Suprapubic skin (tissue), 4 donors: ENCODE measurements around the gene SPDYE3. TPM values are rescaled to one million over a fixed set of nuclear protein-coding genes. Genes with fewer than 3 reads are reported as not detected.
"Not testable (repeated sequence)": the region's sequence is repeated elsewhere in the genome, so short reads cannot be mapped to it uniquely, and the experiment has no call there.

Experiments
- DNase-seq, 2 donors: peaks; one replicate each; pipeline ENCODE4 v3.0.0-alpha.2; 2019; ENCODE audit warnings: low spot score in 2 of 2
- H3K27ac ChIP-seq: fragments of 200-600 bp; sonication (generic); one replicate; pipeline ENCODE4 v1.5.1; 2019
- H3K27me3 ChIP-seq: fragments of 200-600 bp; sonication (generic); one replicate; pipeline ENCODE4 v1.5.1; 2019
- H3K36me3 ChIP-seq: fragments of 200-600 bp; sonication (generic); one replicate; pipeline ENCODE4 v1.5.1; 2019
- H3K4me1 ChIP-seq: fragments of 200-600 bp; sonication (generic); one replicate; pipeline ENCODE4 v1.5.1; 2019
- H3K4me3 ChIP-seq: fragments of 200-600 bp; sonication (generic); one replicate; pipeline ENCODE4 v1.5.1; 2019; ENCODE audit warnings: mild to moderate bottlenecking
- H3K9me3 ChIP-seq: fragments of 200-600 bp; sonication (generic); one replicate; pipeline ENCODE4 v1.5.1; 2019
- EP300 ChIP-seq: sonication (generic); formaldehyde crosslinking; IDR thresholded peaks from one replicate; pipeline ENCODE4 v1.6.1; 2017; ENCODE audit warnings: antibody characterized with exemption
- POLR2A ChIP-seq, 2 donors: fragments of 450-650 bp; IDR thresholded peaks; one replicate each; pipeline ENCODE4 v1.6.1; 2017; ENCODE audit warnings: antibody characterized with exemption in 2 of 2, mild to moderate bottlenecking in 2 of 2, moderate library complexity in 2 of 2
- POLR2AphosphoS5 ChIP-seq, 3 donors: sonication (generic); formaldehyde crosslinking; IDR thresholded peaks; one replicate each; pipeline ENCODE4 v1.6.1; 2017; ENCODE audit warnings: antibody characterized with exemption in 3 of 3
- WGBS: methylation state at CpG from one replicate; pipeline ENCODE4 v1.1.5; 2018; 5-methylcytosine and 5-hydroxymethylcytosine counted together
- total RNA-seq, 4 donors: library from RNA; depleted of rRNA; stranded (reverse); fragments of >200 nt; gene quantifications; one replicate each; pipeline ENCODE4 v1.1.0, GENCODE V29; 2016
- TF ChIP-seq, protein P1 (sequence below), 2 donors: fragments of 200-600 bp in 1 of 2; fragments of 450-650 bp in 1 of 2; sonication (generic) in 1 of 2; IDR thresholded peaks; one replicate each; pipeline ENCODE4 v1.5.1; 2016 to 2019; ENCODE audit warnings: antibody characterized with exemption in 2 of 2, mild to moderate bottlenecking in 1 of 2, moderate library complexity in 1 of 2

The SPDYE3 gene
- total RNA-seq, 4 donors from 2014 or later, result not detected

DNA sequence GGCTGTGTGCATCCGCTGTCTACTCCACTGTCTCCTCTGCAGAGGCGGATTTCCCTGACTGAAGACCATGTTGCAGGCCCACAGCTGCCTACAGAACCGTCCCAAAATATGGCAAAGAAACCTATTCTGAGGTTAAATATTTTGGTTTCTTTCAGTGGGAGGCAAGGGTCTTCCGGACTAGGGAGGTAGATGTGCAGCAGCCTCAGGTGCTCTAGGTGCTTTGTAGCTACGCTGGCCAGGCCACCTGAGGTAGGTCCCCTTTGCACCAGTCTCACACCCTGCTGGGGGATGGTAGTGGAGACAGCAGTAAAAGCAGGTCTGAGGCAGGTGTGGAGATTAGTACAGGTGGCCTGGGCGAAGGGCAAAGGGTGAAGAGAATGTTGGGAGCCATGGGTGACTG lies 42.3 kb downstream of the SPDYE3 start:
- no peaks in the 10 kb centered on the region for H3K9me3 ChIP-seq
- H3K4me3 ChIP-seq, result no peak overlapping the region
- DNase-seq, result no peak
- peaks cover 2% of the 10 kb centered on the region for H3K4me1 ChIP-seq
- 89% methylated on average over 6 of the region's 6 CpGs for WGBS
- H3K27me3 ChIP-seq, result no peaks in the 10 kb centered on the region
- H3K27ac ChIP-seq, result no peak overlapping the region
- TF ChIP-seq POLR2AphosphoS5 (IDR thresholded peaks at IDR 0.05) (no peak), EP300 (no peak), POLR2A (IDR thresholded peaks at IDR 0.05) (no peak)
- TF ChIP-seq, protein P1, sequence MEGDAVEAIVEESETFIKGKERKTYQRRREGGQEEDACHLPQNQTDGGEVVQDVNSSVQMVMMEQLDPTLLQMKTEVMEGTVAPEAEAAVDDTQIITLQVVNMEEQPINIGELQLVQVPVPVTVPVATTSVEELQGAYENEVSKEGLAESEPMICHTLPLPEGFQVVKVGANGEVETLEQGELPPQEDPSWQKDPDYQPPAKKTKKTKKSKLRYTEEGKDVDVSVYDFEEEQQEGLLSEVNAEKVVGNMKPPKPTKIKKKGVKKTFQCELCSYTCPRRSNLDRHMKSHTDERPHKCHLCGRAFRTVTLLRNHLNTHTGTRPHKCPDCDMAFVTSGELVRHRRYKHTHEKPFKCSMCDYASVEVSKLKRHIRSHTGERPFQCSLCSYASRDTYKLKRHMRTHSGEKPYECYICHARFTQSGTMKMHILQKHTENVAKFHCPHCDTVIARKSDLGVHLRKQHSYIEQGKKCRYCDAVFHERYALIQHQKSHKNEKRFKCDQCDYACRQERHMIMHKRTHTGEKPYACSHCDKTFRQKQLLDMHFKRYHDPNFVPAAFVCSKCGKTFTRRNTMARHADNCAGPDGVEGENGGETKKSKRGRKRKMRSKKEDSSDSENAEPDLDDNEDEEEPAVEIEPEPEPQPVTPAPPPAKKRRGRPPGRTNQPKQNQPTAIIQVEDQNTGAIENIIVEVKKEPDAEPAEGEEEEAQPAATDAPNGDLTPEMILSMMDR (IDR thresholded peaks at IDR 0.05), result no peak
- peaks cover 82% of the 10 kb centered on the region for H3K36me3 ChIP-seq

GRCh38 chr7:100351657-100352058 lies 44.2 kb downstream of the SPDYE3 start:
- no peaks in the 10 kb centered on the region for H3K4me1 ChIP-seq
- H3K4me3 ChIP-seq, result no peak overlapping the region
- no peaks in the 10 kb centered on the region for H3K27me3 ChIP-seq
- no peaks in the 10 kb centered on the region for H3K9me3 ChIP-seq
- H3K36me3 ChIP-seq, result peaks cover 90% of the 10 kb centered on the region
- peak in 1 of 2 donors; percentile 55 for DNase-seq
- TF ChIP-seq EP300 (no peak), POLR2AphosphoS5 (IDR thresholded peaks at IDR 0.05) (no peak), POLR2A (IDR thresholded peaks at IDR 0.05) (no peak)
- no peak overlapping the region for H3K27ac ChIP-seq
- 78% methylated on average over 6 of the region's 6 CpGs for WGBS

GRCh38 chr7:100352230-100352781 lies 44.8 kb downstream of the SPDYE3 start:
- H3K4me3 ChIP-seq, H3K4me1 ChIP-seq, H3K27me3 ChIP-seq, H3K27ac ChIP-seq, H3K9me3 ChIP-seq: not testable (repeated sequence)
- 97% methylated on average over 6 of the region's 18 CpGs for WGBS
- H3K36me3 ChIP-seq, result peaks cover 90% of the 10 kb centered on the region
- peak in 1 of 2 donors; percentile 47 for DNase-seq

DNA sequence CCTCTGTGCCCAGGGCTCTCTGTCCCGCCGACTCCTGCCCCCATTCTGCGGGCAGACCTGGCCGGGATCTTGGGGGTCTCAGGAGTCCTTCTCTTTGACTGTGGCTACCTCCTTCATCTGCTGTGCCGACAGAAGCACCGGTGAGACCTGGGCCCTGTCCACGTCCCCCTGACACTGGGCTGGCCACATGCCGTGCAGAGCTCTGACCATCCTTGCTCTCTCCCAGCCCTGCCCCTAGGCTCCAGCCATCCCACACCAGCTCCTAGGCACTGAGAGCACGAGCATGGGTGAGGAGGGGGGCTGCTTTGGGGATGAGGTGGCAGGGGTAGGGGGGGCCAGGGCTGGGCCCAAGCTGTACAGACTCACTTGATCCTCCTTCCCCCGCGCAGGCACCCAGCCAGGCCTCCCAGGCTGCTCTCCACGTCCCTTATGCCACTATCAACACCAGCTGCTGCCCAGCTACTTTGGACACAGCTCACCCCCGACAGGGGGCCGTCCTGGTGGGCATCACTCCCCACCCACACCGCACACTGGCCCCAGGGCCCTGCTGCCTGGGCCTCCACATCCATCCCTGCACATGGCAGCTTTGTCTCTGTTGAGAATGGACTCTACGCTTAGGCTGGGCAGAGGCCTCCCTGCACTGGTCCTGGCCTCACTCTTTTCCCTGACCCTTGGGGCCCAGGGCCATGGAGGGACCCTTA lies 45.6 kb downstream of the SPDYE3 start:
- peak; percentile 46 to 60 for DNase-seq
- 87% methylated on average over 3 of the region's 16 CpGs for WGBS
- H3K4me3 ChIP-seq, result no peak overlapping the region
- no peaks in the 10 kb centered on the region for H3K9me3 ChIP-seq
- no peak overlapping the region for H3K27ac ChIP-seq
- H3K36me3 ChIP-seq, result peaks cover 90% of the 10 kb centered on the region
- H3K4me1 ChIP-seq, result no peaks in the 10 kb centered on the region
- H3K27me3 ChIP-seq, result no peaks in the 10 kb centered on the region
- no peak for TF ChIP-seq POLR2AphosphoS5 (IDR thresholded peaks at IDR 0.05)
- no peak for TF ChIP-seq POLR2A (IDR thresholded peaks at IDR 0.05)
- TF ChIP-seq, protein P1 (IDR thresholded peaks at IDR 0.05), result no peak
- no peak for TF ChIP-seq EP300

DNA sequence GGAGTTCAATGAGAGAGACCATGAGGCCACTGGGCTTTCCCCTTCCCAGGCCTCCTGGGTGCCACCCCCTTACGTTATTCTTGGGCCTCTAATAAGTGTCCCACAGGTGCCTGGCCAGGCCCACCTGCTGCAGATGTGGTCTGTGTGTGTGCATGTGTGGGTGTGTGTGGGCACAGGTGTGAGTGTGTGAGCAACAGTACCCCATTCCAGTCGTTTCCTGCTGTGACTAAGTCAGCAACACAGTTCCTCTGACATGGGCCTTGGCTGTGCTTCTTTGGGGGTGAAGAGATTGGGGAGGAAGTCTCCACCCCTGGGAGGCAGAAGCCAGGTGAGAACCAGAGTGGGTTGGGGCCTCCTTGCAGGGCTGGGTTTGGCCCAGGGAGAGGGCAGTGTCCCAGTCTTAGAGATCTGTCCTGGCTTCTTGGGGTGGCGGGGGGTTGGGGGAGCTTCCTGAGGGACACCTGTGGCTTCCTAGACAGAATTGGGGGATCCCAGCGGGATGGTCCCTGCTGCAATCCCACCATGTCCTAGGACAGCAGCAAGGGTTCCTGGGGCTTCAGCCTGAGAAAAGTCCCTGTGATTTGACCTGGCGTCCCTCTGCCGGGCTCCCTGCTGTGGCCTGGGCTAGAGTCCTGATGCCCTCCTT lies 46.3 kb downstream of the SPDYE3 start:
- peaks cover 95% of the 10 kb centered on the region for H3K36me3 ChIP-seq
- peak; percentile 51 to 65 for DNase-seq
- 86% methylated on average over 5 of the region's 6 CpGs for WGBS

More for the DNA sequence above, 46.3 kb downstream of the SPDYE3 start:
- no peaks in the 10 kb centered on the region for H3K4me1 ChIP-seq
- TF ChIP-seq, protein P1 (IDR thresholded peaks at IDR 0.05), result no peak
- TF ChIP-seq POLR2AphosphoS5 (IDR thresholded peaks at IDR 0.05) (no peak), POLR2A (IDR thresholded peaks at IDR 0.05) (no peak), EP300 (no peak)
- H3K27ac ChIP-seq, result no peak overlapping the region
- H3K4me3 ChIP-seq, result no peak overlapping the region
- H3K27me3 ChIP-seq, result no peaks in the 10 kb centered on the region
- H3K9me3 ChIP-seq, result no peaks in the 10 kb centered on the region
